Measurements from ENCODE around the gene CCN6.
A peak's percentile ranks its signal among the peaks of the same experiment; 100 is the strongest.
"Not testable (repeated sequence)": the region's sequence is repeated elsewhere in the genome, so short reads cannot be mapped to it uniquely, and the experiment has no call there.

Gene CCN6

DNA sequence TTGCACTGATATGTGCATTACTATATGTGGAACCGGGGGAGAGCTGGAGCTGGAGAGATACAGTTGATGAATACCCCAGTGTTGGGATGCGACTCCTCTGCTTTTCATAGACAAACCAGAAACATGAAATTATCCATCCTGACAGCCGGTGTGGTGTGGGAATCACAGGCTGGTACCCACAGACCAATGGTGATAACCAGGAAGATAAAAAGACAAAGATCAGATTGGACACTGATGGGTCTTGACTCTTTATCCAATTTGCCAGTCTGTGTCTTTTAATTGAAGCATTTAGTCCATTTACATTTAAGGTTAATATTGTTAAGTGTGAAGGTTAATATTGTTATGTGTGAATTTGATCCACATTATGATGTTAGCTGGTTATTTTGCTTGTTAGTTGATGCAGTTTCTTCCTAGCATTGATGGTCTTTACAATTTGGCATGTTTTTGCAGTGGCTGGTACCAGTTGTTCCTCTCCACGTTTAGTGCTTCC, 2.6 kb upstream of the CCN6 start:
- DNase-seq (ENCODE audit: low read depth): not testable (repeated sequence)

GRCh38 chr6:112054555-112055190, 769 bp downstream of the CCN6 start:
- DNase-seq (ENCODE audit: low read depth): no peak

DNA sequence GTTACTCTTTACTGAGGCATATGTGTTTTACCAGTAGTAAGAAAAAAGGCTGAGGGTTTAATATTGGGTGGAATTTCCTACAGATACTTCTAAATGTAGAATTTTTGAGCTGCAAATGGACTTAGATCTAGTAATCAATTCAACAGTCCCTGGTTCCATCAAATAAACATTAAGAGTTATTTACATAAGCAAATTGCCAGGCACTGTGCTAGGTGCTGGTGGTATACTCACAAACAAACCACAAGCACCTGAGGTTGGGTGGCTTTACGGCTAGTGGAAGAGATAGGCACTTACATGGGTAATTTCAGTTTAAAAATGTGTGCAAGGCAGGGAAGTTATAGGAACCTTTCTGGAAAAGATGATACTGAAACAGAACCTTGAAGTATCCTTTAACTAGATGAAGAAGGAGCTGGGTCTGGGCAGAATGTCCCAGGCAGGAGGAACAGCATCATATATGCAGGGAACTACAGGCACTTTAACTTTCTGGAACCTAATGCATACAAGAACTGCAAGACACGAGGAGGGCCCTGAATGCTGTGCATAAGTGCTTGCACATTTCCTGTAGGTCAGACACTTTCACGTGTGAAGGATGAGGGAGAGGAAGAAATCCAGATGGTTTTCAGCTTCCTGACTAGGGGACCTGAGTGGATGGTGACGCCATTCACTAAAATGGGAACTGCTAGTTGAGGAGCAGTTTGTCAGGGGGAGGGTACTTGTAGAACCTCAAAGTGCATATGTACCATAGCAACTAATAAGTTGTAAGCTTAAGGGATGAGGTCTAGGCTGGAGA, 4.5 kb downstream of the CCN6 start:
- no peak for DNase-seq (ENCODE audit: low read depth)

GRCh38 chr6:112061605-112062004, 7.7 kb downstream of the CCN6 start:
- DNase-seq (ENCODE audit: low read depth): no peak

DNA sequence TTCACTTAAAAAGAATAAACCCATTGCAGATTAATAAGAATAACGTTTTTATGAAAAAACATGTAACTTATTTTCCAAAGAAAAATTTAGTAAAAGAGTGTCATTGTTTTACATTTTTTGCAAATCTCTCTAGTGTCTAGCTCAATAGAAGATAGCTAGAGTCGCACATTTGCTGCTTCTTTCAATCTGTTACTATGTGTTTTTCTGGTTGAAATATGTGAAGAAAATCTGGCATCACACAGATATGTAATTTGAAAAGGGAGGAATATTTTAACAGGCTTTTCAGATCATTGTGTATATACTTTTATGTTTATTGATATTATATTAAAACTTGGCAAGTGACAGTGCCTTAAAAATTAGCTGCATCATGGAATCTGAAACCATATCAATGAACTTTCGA, 9.1 kb downstream of the CCN6 start:
- no peak for DNase-seq (ENCODE audit: low read depth)

- DNase-seq (ENCODE audit: low read depth): no peak
These were observed 11.6 kb downstream of the CCN6 start for GRCh38 chr6:112065426-112065986.

- DNase-seq (ENCODE audit: low read depth): no peak
These were observed 12.7 kb downstream of the CCN6 start for GRCh38 chr6:112066606-112067005.

GRCh38 chr6:112081569-112081968, 27.7 kb downstream of the CCN6 start:
- DNase-seq (ENCODE audit: low read depth): no peak

DNA sequence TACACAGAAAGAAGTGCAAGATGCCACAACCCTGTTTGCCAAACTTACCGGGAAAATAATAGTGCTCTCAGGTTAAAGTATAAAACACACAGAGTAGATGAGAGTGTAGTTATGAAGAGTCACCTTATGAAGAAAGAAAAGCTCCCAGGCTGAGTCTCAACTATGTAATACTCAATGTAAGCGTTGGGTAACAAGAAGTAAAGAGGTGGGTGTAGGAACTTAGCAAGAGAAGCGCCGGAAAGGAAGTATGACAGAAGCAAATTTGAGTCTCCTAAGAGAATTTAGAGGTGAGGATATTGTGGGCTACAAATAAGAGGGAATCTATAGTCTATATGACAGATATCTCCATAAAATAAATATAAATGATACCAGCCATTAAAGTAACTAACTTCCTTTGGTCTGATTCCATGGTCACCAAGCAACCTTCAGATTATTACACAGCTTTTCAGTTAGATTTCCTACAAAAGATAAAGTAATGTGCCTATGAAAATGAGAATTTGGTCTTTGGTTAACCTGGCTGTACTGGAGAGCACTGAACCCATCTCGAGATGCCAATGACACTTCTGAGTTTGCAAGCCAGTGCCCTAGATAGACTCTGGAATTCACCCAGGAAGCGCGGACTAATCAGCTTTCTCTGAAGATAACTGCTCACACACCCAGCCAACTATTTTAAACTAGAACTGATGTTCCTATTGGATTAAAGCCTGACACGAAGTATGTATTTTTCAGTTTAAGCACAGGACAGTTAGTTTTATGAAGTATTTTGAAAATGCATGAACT, 31.6 kb downstream of the CCN6 start:
- DNase-seq (ENCODE audit: low read depth): no peak

DNA sequence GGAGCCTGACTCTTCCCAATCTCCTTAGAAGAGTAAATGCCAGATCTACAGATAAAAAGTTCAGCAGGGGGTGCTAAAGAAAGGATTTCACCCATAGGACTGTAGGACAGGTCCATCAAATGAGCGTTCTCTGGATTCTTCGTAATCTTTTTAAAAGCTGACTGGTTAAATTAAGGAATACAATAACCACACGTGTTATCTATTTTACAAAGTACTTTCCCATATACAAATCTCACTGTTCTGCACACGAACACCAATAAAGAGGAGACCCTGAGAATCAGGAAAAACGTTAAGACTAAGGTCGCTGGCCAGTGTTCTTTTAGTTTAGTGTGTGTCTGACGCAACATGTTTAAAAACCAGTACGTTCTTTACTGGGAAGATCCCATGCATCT, 32.8 kb downstream of the CCN6 start:
- no peak for DNase-seq (ENCODE audit: low read depth)

DNA sequence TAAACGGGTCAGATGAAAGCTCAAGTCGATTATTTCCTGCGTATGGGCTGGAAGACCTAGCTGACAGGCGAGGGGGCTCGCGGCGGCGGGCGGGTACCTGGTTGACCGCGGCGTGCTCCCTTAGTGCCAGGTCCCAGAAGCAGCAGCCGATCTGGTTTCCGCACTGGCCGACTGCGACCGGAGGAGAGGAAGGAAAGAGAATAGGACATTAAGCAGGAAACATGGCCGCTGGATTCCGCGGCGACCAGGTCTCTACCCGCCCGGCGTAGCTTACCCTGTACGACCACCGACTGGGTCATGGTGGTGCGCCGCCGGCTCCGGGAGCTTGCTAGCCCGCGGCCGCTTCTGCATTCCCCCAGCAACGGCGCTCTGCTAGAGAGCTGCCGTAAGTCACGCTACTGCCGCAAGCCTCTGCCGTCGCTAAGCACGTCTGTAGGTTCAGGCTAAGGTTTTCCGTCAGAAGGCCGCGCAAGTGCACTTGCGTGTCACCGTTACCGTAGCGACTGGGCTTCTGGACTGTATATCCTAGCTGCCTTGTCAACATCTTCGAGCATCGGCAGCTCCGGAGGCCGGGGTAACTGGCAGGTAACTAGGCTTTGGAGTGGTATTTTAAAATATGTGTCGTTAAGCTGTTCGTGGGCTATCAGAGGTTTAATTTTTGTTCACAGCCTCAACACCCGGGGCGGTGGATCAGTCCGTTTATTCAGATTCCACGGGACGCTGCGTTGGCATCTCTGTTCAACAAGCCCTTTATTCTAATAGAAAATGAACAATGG, 33.4 kb downstream of the CCN6 start, which contains the start of the genes FAM229B and TUBE1:
FAM229B (plus strand) TSS at position 456 of the 776 bp plus-strand sequence. CDS start 11,693 bp downstream, outside the sequence.
TUBE1 (minus strand) TSS at position 347 of the 776 bp plus-strand sequence; CDS start at position 299, 48 bp downstream.
- DNase-seq (ENCODE audit: low read depth): peak; percentile 73

GRCh38 chr6:112087916-112088315, 34.0 kb downstream of the CCN6 start:
- no peak for DNase-seq (ENCODE audit: low read depth)

DNA sequence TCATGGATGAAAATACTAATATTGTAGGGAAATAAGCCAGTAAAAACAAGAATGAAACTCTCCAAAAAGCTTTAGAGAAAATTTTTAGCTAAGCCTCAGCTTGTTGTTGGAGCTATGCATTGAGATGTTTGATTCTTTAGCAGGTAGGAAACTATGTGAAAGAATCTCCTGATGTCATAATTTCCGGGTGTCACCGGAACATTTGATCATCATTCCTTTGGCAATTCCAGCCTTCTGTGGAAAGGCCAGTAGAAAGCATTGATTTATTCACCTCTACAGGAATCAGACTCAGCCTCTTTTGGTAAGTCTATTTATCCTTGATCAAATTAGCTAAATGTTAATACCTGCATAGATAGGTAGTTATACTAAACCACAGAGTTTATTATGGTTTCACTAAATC, 43.0 kb downstream of the CCN6 start:
- no peak for DNase-seq (ENCODE audit: low read depth)

- no peak for DNase-seq (ENCODE audit: low read depth)
These were observed 46.7 kb downstream of the CCN6 start for GRCh38 chr6:112100561-112100960.

- not testable (repeated sequence) for DNase-seq (ENCODE audit: low read depth)
These were observed 52.1 kb downstream of the CCN6 start for GRCh38 chr6:112106026-112106425.

DNA sequence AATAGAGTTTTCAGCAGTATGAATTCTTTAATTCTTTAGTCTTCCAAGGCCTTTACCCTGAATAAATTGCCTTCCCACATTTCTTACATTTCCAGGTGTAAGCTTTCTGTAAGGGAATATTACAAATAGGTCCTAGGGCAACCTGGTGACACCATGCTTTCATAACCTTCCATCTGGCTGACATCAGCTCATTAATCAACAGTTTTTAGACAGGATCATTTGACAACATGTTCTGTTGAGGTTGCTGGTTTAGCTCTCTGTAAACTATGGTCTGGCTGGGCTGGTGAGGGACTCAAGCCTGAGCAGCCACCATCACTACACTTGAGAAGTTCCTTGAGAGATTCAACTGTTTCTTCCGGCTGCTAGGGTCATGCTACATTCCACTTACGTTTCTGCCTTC, 52.7 kb downstream of the CCN6 start:
- no peak for DNase-seq (ENCODE audit: low read depth)

DNA sequence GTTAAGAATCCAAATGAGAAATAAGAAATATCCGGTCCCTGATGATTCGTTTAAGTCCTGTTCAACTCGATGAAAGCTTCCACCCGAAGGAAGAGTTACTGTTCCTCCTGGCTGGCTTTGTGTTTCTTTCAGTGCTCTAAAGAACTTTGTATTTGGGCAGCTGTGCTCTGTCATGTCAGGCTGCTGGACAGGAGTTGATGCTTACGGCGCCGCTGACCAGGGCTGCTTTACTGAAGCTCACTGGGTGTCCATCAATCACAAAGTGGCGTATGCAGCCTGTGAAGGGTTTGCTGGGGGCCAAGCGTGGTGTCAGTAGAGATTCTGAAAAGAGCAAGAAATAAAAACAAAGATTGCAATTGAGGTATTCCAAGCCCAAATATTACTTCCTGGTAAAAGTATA, 55.4 kb downstream of the CCN6 start:
- no peak for DNase-seq (ENCODE audit: low read depth)

DNA sequence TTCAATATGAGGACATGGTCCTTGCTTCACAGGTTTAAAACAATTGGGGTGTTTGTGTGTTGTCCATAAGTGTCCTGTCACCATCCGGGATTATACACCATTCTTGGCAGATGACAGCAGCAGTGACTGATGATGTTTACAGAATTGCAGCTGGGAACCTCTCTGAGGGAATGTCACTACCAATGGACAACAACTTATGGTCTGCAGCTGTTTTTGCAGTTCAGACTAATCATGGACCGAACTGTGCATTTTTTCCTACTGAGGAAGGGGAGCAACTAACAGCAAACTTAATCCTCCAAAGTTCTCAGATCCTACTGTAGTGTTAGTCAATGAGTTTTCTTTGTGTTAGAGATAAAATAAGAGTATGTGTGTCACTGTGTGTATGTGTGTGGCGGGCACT, 59.5 kb downstream of the CCN6 start:
- no peak for DNase-seq (ENCODE audit: low read depth)

GRCh38 chr6:112113918-112114317, 60.0 kb downstream of the CCN6 start:
- no peak for DNase-seq (ENCODE audit: low read depth)

DNA sequence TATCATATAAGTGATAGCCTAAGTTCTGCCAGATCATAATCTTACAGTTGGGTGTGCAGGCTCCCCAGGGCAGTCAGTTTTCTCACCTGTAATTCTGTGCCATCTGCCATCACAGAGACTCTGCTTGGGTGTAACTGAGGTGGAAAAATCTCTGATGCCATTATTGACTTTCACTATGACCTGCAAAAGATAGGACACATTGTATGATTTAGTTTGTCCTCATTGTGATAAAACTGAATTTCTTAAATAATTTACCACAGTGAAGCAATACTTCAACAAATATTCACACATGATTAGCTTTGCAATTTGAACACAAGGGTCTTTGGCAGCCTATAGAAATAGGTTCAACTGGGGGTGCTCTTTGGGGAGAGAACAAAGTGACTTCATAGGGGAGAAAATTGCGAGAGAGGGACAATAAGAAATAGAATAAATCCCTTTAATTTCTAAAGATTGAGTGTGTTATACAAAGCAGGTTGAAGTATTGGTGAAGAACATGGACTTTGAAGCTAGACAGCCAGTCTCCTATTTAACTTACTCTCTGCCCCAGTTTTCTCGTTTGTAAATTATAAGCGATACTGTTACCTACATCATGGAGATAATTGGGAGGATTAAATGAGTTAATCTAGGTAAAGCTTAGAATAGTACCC, 60.8 kb downstream of the CCN6 start:
- no peak for DNase-seq (ENCODE audit: low read depth)

- no peak for DNase-seq (ENCODE audit: low read depth)
These were observed 62.3 kb downstream of the CCN6 start for GRCh38 chr6:112116221-112116620.
